Stimulated activated CD4-positive, alpha-beta T cell treated with anti-CD3 and anti-CD28 coated beads, Interleukin-4, amount 100 ng/mL, for 48 hours (primary cell): ENCODE results near the gene ZNF253.
"Not testable (repeated sequence)": the region's sequence is repeated elsewhere in the genome, so short reads cannot be mapped to it uniquely, and the experiment has no call there.

Experiments
- DNase-seq, 2 donors: peaks; one replicate each; pipeline ENCODE4 v3.0.0-alpha.2; 2020; ENCODE audit warnings: low read depth in 2 of 2

Gene ZNF253

DNA sequence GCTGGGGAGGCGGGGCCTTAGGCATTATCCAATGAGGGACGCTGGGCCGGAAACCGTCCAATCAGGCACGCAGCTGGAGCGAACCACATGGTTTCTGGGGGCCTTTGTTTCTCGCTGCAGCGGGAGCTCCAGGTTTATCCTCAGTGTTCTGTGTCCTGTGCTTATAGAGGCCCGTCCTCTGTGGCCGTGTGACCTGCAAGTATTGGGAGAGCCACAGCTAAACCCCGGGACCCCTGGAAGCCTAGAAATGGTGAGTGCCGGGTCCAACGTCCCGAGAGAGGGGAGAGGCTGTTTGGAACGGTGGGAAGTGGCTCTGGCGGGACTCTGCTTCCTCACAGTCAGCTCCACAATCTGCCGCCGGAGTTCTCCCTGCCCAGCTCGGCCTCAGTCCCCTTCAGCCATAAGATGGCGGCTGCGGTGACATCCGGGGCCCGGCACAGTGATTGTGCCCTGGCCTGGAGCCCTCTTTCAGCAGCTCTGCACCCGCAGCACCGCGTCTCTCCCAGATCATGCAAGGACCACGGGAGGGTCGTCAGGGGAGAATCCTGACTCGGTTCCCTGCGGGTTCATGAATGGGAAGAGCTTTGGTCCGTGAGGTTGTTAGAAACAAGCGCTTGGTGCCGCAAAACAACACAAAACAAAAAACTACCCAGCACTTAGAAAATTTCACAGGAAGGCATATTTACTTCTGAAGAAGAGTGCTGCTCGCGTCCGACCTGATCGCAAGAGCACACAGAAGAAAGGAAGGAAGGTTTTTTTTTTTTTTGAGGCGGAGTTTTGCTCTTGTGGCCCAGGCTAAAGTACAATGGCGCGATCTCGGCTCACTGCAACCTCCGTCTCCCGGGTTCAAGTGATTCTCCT lies at the start of gene ZNF253:
Gene ZNF253 (plus strand): TSS at position 133 of the 861 bp plus-strand sequence. CDS start 115 bp downstream, at position 248.
- DNase-seq = peak; percentile 92 to 96

DNA sequence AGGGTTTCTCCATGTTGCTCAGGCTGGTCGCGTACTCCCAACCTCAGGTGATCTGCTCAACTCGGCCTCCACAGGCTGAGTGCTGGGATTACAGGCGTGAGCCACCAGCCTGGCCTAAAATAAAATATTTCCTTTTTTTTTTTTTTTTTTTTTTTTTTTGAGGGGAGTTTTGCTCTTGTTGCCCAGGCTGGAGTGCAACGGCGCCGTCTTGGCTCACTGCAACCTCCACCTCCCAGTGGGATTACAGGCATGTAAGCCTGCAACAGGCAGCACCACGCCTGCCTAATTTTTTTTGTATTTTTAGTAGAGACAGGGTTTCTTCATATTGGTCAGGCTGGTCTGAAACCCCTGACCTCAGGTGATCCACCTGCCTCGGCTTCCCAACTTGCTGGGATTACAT lies 49.0 kb upstream of the ZNF253 start:
- no peak for DNase-seq

DNA sequence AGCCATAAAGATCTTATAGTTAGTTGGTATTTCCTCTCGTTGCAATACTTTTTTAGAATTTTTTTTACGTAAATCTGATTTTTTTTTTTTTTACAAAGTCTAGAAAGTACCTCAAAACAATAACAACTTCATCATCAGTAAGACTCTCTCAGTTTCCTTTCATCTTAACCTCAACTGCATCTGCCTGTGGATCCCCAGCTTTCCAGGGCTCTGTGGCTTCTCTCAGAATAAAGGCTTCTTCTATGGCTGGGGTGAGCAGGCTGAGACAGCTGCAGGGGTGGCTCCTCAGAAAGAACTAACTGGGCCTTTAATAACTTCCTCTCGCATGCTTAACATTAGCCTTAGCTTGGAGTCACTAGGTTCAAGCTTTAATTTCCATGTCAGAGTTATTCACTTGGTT lies 48.3 kb upstream of the ZNF253 start:
- DNase-seq = peak in 1 of 2 donors; percentile 47

DNA sequence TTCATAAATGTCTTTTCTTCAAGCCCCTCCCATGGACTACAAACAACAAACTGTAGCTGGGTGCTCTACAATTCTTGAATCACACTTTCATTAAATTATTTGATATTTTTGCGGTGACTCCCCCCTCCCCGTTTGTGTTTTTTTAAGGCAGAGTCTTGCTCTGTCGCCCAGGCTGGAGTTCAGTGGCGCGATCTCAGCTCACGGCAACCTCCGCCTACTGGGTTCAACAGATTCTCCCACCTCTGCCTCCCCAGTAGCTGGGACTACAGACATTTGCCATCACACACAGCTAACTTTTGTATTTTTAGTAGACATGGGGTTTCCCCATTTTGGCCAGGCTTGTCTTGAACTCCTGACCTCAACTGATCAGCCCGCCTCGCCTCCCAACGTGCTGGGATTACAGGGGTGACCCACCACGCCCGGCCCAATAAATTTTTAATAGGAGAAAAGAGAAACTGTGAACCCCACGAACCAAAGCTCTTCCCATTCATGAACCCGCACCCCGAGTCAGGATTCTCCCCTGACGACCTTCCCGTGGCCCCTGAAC lies 44.8 kb upstream of the ZNF253 start:
- DNase-seq = no peak

GRCh38 chr19:19821366-19821951 lies 44.2 kb upstream of the ZNF253 start, which contains the start of gene ZNF506:
TSS of gene ZNF506 (minus strand) at chr19:19821750. CDS start at chr19:19821603, 147 bp downstream.
- DNase-seq = peak; percentile 96

- DNase-seq = not testable (repeated sequence)
These were observed 43.7 kb upstream of the ZNF253 start for GRCh38 chr19:19821976-19822375.

DNA sequence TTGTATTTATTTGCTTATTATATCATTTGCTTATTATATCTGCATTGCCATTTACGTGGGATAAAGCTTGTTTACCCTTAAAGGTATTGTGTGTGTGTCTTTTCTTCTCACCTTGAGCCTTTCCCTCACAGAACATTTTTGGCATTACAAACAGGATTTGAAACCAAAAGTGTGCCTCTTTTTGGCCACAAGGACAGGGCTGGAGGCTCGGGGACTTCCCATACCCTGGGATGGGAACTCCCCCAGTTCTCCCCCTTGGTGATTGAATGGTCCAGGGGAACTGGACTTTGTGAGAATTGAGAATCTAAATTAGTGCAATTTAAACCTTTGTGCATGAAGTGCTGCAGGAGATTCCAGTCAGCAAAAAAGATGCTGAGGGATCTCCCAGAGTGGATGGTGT lies 41.8 kb upstream of the ZNF253 start:
- no peak for DNase-seq

DNA sequence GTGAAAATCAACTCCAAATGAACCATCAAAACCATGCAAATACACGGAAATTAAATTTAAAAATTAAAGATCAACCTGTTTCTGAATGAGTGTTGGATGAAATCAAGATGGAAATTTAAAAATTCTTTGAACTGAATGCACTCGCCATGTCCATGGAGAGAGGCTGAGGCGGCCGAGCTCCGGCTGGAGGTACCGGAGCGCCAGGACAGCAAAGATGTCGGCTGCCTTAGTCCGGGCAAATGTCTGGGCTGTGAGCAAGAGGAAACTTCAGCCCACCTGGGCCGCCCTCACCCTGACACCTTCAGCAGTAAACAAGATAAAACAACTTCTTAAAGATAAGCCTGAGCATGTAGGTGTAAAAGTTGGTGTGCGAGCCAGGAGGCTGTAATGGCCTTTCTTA lies 38.8 kb upstream of the ZNF253 start:
- DNase-seq = no peak

DNA sequence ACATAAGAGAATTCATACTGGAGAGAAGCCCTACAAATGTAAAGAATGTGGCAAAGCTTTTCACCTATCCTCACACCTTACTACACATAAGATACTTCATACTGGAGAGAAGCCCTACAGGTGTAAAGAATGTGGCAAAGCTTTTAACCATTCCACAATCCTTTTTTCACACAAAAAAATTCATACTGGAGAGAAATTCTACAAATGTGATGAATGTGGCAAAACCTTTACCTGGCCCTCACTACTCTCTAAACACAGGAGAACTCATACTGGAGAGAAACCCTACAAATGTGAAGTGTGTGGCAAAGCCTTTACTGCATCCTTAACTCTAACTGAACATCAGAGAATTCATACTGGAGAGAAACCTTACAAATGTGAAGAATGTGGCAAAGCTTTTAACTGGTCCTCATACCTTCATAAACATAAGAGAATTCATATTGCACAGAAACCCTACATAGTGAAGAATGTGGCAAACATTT lies 30.1 kb upstream of the ZNF253 start:
- no peak for DNase-seq

DNA sequence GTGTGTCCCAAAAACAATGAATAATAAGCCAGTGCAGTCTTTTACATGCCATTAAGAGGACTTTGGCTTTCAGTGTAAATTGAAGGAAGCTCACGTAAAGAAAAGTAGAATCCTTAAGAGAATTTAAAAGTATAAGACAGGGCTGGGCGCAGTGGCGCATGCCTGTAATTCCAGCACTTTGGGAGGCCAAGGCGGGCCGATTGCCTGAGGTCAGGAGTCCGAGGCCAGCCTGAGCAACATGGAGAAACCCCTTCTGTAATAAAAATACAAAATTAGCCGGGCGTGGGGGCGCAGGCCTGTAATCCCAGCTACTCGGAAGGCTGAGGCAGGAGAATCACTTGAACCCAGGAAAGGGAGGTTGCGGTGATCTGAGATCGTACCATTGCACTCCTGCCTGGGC lies 17.9 kb upstream of the ZNF253 start:
- DNase-seq = no peak

- no peak for DNase-seq
These were observed 16.6 kb upstream of the ZNF253 start for GRCh38 chr19:19849056-19849455.

DNA sequence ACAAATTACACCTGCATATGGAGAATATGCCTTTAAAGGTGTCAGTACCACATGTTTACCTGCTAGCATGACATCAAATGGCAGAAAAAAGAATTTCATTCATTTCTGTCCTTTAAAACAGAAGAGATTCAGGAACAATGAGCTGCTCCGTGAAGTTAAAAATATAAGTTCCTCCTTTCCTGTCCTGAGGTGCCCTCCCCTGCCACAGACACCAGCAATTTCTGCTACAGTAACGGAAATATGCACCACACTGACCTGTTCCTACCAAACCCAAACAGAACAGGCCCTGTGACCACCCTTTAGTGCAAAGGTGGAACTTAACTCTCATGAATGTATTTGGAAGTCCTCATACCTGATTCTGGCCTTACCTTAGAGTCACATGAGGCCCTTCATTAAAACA lies 13.9 kb upstream of the ZNF253 start:
- DNase-seq = not testable (repeated sequence)

- no peak for DNase-seq
These were observed 6.9 kb upstream of the ZNF253 start for GRCh38 chr19:19858751-19859150.

DNA sequence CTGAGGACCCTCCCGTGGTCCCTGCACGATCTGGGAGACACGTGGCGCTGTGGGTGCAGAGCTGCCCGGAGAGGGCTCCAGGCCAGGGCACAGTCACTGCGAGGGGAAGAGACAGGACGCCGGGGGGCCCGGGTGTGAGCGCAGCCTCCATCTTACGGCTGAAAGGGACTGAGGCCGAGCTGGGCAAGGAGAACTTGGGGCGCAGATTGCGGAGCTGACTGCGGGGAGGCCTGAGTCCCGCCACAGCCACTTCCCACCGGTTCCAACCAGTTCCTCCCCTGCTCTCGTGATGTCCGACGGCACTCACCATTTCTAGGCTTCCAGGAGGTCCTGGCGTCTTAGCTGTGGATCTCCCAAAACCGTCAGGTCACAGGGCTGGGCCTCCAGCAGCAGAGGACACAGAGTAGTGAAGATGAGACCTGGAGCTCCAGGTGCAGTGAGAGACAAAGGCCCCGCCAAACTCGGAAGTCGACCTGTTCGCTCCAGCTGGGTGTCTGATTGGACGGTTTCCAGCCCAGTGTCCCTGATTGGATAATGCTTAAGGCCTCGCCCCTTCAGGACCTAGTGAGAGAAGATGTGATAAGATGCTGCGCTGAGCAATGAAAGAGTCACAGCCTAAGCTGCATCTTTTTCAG lies 4.8 kb upstream of the ZNF253 start:
- peak in 1 of 2 donors; percentile 38 for DNase-seq

GRCh38 chr19:19866611-19867248 lies 1.0 kb downstream of the ZNF253 start:
- DNase-seq = peak; percentile 15 to 35

DNA sequence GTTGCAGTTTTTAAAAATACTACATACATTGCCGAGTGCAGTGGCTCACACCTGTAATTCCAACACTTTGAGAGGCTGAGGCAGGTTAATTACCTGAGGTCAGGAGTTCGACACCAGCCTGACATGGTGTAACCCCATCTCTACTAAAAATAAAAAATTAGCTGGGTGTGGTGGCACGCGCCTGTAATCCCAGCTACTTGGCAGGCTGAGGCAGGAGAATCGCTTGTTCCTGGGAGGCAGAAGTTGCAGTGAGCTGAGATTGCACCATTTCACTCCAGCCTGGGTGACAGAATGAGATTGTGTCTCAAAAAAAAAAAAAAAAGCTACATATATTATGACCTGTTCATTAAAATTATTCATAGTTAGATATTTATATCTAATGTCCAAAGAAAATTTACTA lies 4.4 kb downstream of the ZNF253 start:
- not testable (repeated sequence) for DNase-seq

GRCh38 chr19:19871932-19872331 lies 6.2 kb downstream of the ZNF253 start:
- no peak for DNase-seq

GRCh38 chr19:19873381-19873780 lies 7.7 kb downstream of the ZNF253 start:
- DNase-seq = no peak

DNA sequence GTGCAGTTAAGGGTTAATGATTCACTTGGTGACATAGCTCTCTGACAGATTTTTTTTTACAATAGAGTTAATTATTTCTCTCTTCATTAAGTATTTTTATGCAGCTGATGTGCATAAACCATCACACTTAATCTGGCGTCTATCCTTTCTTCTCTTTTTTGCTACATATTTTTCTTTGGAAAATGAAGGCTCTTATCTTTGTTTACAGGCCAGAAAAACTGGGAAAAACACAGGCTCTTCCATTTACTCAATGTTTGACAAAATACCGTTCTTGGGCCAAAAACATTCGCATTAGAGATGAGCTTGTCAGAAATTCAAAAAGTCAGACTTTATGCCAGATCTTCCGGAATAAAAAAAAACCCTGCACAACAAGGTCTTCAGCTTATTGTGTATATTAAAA lies 12.0 kb downstream of the ZNF253 start:
- DNase-seq = no peak

DNA sequence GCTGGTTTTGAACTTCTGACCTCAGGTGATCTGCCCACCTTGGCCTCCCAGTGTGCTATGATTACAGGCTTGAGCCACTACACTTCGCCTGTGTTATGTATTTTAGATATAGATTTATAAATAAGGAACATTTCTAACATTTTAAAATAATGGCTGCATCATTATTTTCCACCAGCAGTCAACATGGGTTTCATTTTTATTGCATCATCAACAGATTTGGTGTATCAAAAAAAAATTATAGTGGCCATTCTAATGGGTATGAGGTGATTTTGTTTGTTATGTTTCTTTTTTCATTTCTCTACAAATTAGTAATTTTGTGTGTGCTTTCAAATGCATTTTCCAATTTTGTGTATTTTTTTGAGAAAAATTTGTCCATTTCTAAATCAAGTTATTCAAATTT lies 18.9 kb downstream of the ZNF253 start:
- no peak for DNase-seq

GRCh38 chr19:19892055-19892941 lies 26.6 kb downstream of the ZNF253 start:
- not testable (repeated sequence) for DNase-seq
